22Rv1 (cell line): Measurements from ENCODE around the gene ZNF609.

Source experiments
- H3K27ac ChIP-seq: fragments of 450-650 bp; 2 replicates; pipeline ENCODE4 v1.5.1; 2017
- ZFX ChIP-seq: fragments of 450-650 bp; IDR thresholded peaks from 2 replicates; pipeline ENCODE4 v1.6.1; 2017; ENCODE audit warnings: antibody characterized with exemption, borderline replicate concordance
- TF ChIP-seq, protein P1 (sequence below): fragments of 450-650 bp; IDR thresholded peaks from 2 replicates; pipeline ENCODE4 v1.5.1; 2017; ENCODE audit warnings: mild to moderate bottlenecking

Gene ZNF609

DNA sequence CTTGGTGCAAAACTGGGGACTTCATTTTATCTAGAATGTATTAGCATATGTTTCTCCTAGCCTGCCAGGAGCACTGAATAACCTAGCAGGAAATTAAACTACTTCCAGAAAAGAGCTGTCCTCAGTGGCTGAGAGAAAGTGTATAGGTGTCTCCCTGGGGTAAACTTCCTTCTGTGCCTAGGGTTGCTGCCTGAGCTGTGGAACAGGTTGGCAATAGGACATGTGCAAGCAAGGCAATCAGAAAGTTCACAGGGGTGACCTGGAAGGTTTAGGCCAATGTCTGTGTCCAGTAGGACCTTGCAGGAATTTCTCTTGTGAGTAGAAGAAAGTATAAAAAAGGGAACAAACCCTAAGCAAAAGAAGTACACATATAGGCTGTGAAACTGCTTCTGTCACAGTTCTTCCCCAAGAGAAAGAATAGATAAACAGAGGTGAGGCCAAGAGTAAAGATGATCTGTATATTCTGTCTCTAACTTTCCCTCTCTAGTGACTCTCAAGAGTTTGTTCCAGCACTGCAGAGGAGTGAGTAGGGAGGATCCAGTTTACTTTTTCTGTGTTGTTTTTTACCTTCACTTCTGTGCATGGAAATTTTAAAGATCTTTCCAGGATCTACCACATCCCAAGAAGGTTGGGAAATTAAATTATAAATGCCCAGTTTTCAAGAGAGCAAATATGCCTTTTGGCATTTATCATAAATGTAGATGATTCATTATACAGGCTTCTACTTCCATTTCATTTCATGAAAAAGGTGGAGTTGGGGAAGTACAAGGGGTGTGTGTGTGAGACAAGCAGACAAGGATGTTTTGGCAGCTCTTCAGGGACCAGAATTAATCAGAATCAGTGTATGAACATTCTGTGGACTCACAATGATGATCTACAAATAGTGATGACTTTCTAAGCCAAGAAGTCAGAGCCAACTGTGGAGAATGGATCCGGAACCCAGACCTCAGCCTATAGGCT is 159.8 kb downstream of the ZNF609 start:
- TF ChIP-seq ZFX = no peak
- TF ChIP-seq, protein P1, sequence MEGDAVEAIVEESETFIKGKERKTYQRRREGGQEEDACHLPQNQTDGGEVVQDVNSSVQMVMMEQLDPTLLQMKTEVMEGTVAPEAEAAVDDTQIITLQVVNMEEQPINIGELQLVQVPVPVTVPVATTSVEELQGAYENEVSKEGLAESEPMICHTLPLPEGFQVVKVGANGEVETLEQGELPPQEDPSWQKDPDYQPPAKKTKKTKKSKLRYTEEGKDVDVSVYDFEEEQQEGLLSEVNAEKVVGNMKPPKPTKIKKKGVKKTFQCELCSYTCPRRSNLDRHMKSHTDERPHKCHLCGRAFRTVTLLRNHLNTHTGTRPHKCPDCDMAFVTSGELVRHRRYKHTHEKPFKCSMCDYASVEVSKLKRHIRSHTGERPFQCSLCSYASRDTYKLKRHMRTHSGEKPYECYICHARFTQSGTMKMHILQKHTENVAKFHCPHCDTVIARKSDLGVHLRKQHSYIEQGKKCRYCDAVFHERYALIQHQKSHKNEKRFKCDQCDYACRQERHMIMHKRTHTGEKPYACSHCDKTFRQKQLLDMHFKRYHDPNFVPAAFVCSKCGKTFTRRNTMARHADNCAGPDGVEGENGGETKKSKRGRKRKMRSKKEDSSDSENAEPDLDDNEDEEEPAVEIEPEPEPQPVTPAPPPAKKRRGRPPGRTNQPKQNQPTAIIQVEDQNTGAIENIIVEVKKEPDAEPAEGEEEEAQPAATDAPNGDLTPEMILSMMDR = no peak
- no peak overlapping the region for H3K27ac ChIP-seq

DNA sequence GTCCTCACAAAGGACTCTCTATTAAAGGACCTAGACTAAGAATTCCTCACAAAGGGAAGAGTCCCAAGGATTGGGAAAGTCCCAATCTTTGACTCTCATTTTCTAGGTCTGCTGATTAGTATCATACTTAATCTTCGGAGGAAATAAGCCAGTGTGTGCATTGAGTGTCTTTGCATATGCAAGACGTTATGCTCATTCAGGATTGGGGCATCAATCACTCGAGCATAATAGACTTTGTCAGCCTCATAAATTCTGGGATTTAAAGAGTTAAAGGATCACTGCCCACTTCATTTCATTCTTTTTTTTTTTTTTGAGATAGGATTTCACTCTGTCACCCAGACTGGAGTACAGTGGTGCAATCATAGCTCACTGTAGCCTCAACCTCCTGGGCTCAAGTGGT is 160.7 kb downstream of the ZNF609 start:
- TF ChIP-seq ZFX = no peak
- TF ChIP-seq, protein P1 = no peak
- no peak overlapping the region for H3K27ac ChIP-seq

DNA sequence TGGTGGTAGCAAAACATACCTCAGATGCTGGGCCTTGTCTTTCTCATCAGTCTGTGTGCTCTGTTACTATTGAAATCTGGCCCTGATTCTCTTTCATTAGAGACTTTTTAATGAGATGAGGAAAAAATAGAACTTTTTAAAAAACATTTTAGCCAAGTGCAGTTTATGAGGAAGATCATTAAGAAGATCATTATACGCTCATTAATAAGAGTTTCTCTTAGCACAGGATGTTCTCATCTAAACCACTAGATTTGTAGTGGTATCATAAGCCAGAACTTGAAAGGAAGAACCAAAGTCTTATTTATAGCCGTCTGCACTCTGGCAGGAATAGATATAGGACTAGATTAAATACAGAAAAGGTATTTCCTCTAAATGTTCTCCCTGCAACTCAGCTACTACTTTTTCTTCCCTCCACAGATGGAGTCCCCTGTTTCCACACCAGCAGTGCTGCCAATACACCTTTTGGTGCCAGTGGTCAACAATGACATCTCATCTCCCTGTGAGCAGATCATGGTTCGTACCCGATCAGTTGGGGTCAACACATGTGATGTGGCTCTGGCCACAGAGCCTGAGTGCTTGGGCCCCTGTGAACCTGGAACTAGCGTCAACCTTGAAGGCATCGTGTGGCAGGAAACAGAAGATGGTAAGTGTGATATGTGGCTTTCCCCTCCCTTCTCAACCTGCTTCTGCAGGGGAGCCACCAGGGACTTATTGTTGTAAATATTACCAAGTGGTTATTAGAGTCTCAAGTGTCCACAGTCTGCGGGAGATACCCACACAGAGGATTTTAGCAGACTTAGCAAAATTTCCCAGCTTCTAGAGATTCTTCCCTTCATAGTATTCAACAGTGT is 162.3 kb downstream of the ZNF609 start:
- H3K27ac ChIP-seq = no peak overlapping the region
- TF ChIP-seq, protein P1 = no peak
- TF ChIP-seq ZFX = no peak

DNA sequence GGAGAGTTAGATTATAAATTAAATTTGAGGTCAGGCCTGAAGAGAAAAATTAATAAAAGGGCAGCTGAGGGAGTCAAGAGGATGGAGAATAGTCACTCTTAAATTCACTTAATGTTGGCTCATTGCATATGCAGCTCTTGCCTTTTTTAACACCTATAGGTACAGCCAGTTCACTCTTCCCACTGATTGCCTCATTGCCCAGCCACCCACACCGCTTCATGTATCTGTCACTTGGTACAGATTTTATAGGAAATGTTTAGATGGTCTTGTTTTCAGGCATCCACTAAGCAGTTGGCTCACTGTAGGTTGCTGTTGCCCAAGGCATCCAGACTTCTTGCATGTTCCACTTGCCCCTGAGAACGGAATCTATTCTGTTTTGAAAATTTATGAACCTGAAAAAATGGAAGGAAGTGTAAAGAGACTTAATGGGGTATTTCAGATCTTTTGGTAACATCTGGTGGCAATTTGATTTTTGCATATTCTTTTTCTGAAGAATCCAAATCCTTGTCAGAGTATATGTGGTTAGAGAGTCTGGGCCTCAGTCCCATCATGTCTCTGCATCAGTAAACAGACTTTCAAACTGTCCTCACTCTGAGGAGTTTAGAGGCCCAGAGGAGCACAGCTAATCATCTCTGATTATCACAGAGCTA is 163.1 kb downstream of the ZNF609 start:
- TF ChIP-seq, protein P1 = no peak
- no peak for TF ChIP-seq ZFX
- no peak overlapping the region for H3K27ac ChIP-seq

DNA sequence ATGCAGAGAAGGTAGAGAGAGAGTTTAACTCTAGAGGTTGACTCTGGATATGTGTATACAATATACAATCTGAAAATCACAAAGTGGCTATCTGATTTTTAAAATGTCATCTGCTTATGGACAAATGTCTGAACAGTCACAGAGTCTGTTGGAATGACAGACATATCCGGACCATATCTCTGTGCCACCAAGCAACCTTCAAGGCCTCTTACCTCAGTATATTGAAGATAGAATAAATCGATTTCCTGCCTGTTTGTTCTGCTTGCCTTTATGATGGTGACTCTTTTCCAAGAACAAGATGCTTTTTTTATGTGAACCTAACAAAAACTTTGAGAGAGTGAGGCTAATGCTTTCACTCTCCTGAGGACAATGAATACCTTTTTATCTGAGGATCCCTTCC is 163.9 kb downstream of the ZNF609 start:
- TF ChIP-seq ZFX = no peak
- TF ChIP-seq, protein P1 = no peak
- H3K27ac ChIP-seq = no peak overlapping the region

DNA sequence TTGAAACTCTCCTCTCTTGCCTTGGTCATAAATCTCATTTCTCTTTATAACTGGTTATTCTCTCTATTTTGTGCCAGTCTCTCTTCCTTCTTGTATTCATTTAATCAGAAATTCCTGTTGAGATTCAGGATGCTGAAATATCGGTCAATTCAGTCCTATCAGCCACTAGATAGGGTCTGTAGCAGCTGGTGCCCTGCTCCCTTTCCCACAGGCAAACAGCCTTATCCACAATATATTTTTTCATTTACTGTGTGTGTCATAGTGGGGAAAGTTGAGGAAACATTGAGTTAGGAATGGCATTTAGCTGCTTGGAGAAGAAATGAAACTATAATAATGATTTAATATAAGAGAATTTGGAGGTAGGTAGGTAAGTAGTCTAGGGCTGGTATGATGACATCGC is 168.7 kb downstream of the ZNF609 start:
- TF ChIP-seq, protein P1 = no peak
- no peak for TF ChIP-seq ZFX
- H3K27ac ChIP-seq = no peak overlapping the region
